ENCODE results near the gene KCNIP4. TPM values are rescaled to one million over a fixed set of nuclear protein-coding genes. Genes with fewer than 3 reads are reported as not detected.

Gene KCNIP4
- total RNA-seq, 1 donor from 2014 or later: 0.17 TPM

- DNase-seq (ENCODE audit: low read depth): no peak
- H3K4me3 ChIP-seq (ENCODE audit: low read depth, low read length): no peak overlapping the region
- TF ChIP-seq CTCF (conservative IDR thresholded peaks at IDR 0.05; ENCODE audit: low read depth, low read length): no peak
These were observed 818.0 kb downstream of the KCNIP4 start for GRCh38 chr4:21130606-21131005.

- DNase-seq (ENCODE audit: low read depth): no peak
- no peak overlapping the region for H3K4me3 ChIP-seq (ENCODE audit: low read depth, low read length)
- no peak for TF ChIP-seq CTCF (conservative IDR thresholded peaks at IDR 0.05; ENCODE audit: low read depth, low read length)
These were observed 822.5 kb downstream of the KCNIP4 start for GRCh38 chr4:21126014-21126512.

- DNase-seq (ENCODE audit: low read depth): no peak
- no peak for TF ChIP-seq CTCF (conservative IDR thresholded peaks at IDR 0.05; ENCODE audit: low read depth, low read length)
- no peak overlapping the region for H3K4me3 ChIP-seq (ENCODE audit: low read depth, low read length)
These were observed 830.3 kb downstream of the KCNIP4 start for GRCh38 chr4:21118301-21118700.

- peak; percentile 27 for DNase-seq (ENCODE audit: low read depth)
- H3K4me3 ChIP-seq (ENCODE audit: low read depth, low read length): no peak overlapping the region
- TF ChIP-seq CTCF (conservative IDR thresholded peaks at IDR 0.05; ENCODE audit: low read depth, low read length): no peak
These were observed 830.9 kb downstream of the KCNIP4 start for GRCh38 chr4:21117541-21118180.

- no peak for DNase-seq (ENCODE audit: low read depth)
- no peak for TF ChIP-seq CTCF (conservative IDR thresholded peaks at IDR 0.05; ENCODE audit: low read depth, low read length)
- H3K4me3 ChIP-seq (ENCODE audit: low read depth, low read length): no peak overlapping the region
These were observed 834.9 kb downstream of the KCNIP4 start for GRCh38 chr4:21113496-21114223.

- no peak for TF ChIP-seq CTCF (conservative IDR thresholded peaks at IDR 0.05; ENCODE audit: low read depth, low read length)
- DNase-seq (ENCODE audit: low read depth): no peak
- no peak overlapping the region for H3K4me3 ChIP-seq (ENCODE audit: low read depth, low read length)
These were observed 845.9 kb downstream of the KCNIP4 start for GRCh38 chr4:21102667-21103066.
